HEK293 (cell line): ENCODE data around the gene CXCL14.

Source experiments
- EGR2 ChIP-seq: fragments of 450-650 bp; formaldehyde crosslinking; IDR thresholded peaks from 2 replicates; pipeline ENCODE4 v1.5.1; 2016; ENCODE audit warnings: low read depth, missing biosample characterization, missing genetic modification characterization
- KLF7 ChIP-seq: fragments of 450-650 bp; formaldehyde crosslinking; IDR thresholded peaks from 2 replicates; pipeline ENCODE4 v1.5.1; 2016; ENCODE audit warnings: missing biosample characterization, missing genetic modification characterization, borderline replicate concordance
- MZF1 ChIP-seq: fragments of 450-650 bp; formaldehyde crosslinking; IDR thresholded peaks from 2 replicates; pipeline ENCODE4 v1.5.1; 2017; ENCODE audit warnings: missing biosample characterization, missing genetic modification characterization, borderline replicate concordance
- PRDM1 ChIP-seq: fragments of 450-650 bp; formaldehyde crosslinking; IDR thresholded peaks from 2 replicates; pipeline ENCODE4; 2016; ENCODE audit warnings: missing biosample characterization, missing genetic modification characterization
- TRIM28 ChIP-seq: IDR thresholded peaks from 2 replicates; pipeline ENCODE4 v1.6.1; 2011; ENCODE audit warnings: low read length, control low read depth, borderline replicate concordance
- WT1 ChIP-seq: fragments of 450-650 bp; formaldehyde crosslinking; IDR thresholded peaks from 2 replicates; pipeline ENCODE4 v1.5.1; 2016; ENCODE audit warnings: missing biosample characterization, missing genetic modification characterization
- ZBTB17 ChIP-seq: fragments of 450-650 bp; formaldehyde crosslinking; IDR thresholded peaks from 2 replicates; pipeline ENCODE4 v1.5.1; 2016; ENCODE audit warnings: missing biosample characterization, missing genetic modification characterization
- ZBTB8A ChIP-seq: fragments of 450-650 bp; formaldehyde crosslinking; IDR thresholded peaks from 2 replicates; pipeline ENCODE4 v1.5.1; 2016; ENCODE audit warnings: missing biosample characterization, missing genetic modification characterization
- ZEB2 ChIP-seq: fragments of 450-650 bp; formaldehyde crosslinking; IDR thresholded peaks from 2 replicates; pipeline ENCODE4 v1.5.1; 2016; ENCODE audit warnings: missing biosample characterization, missing genetic modification characterization
- ZFP37 ChIP-seq: fragments of 450-650 bp; formaldehyde crosslinking; IDR thresholded peaks from 2 replicates; pipeline ENCODE4 v1.5.1; 2016; ENCODE audit warnings: missing biosample characterization, missing genetic modification characterization
- ZNF121 ChIP-seq: fragments of 450-650 bp; formaldehyde crosslinking; IDR thresholded peaks from 2 replicates; pipeline ENCODE4 v1.5.1; 2016; ENCODE audit warnings: missing biosample characterization, missing genetic modification characterization
- ZNF132 ChIP-seq: fragments of 450-650 bp; formaldehyde crosslinking; IDR thresholded peaks from 2 replicates; pipeline ENCODE4 v1.5.1; 2017; ENCODE audit warnings: missing biosample characterization, missing genetic modification characterization, borderline replicate concordance
- ZNF140 ChIP-seq: fragments of 450-650 bp; formaldehyde crosslinking; IDR thresholded peaks from 2 replicates; pipeline ENCODE4 v1.5.1; 2016; ENCODE audit warnings: missing biosample characterization, missing genetic modification characterization
- ZNF214 ChIP-seq: fragments of 450-650 bp; formaldehyde crosslinking; IDR thresholded peaks from 2 replicates; pipeline ENCODE4 v1.5.1; 2017; ENCODE audit warnings: missing biosample characterization, mild to moderate bottlenecking, missing genetic modification characterization, borderline replicate concordance
- ZNF24 ChIP-seq: fragments of 450-650 bp; formaldehyde crosslinking; IDR thresholded peaks from 2 replicates; pipeline ENCODE4 v1.5.1; 2016; ENCODE audit warnings: missing biosample characterization, missing genetic modification characterization
- ZNF341 ChIP-seq: fragments of 450-650 bp; formaldehyde crosslinking; IDR thresholded peaks from 2 replicates; pipeline ENCODE4; 2016; ENCODE audit warnings: low read depth, missing biosample characterization, missing genetic modification characterization
- ZNF501 ChIP-seq: fragments of 450-650 bp; formaldehyde crosslinking; IDR thresholded peaks from 2 replicates; pipeline ENCODE4 v1.5.1; 2016; ENCODE audit warnings: missing biosample characterization, missing genetic modification characterization
- ZNF544 ChIP-seq: fragments of 450-650 bp; formaldehyde crosslinking; IDR thresholded peaks from 2 replicates; pipeline ENCODE4 v1.5.0; 2017; ENCODE audit warnings: missing biosample characterization, missing genetic modification characterization
- ZNF600 ChIP-seq: fragments of 450-650 bp; formaldehyde crosslinking; IDR thresholded peaks from 2 replicates; pipeline ENCODE4 v1.5.1; 2016; ENCODE audit warnings: missing biosample characterization, missing genetic modification characterization
- ZNF660 ChIP-seq: fragments of 450-650 bp; IDR thresholded peaks from 2 replicates; pipeline ENCODE4 v1.5.1; 2018; ENCODE audit warnings: missing biosample characterization, mild to moderate bottlenecking, missing genetic modification characterization
- ZNF707 ChIP-seq: fragments of 450-650 bp; formaldehyde crosslinking; IDR thresholded peaks from 2 replicates; pipeline ENCODE4 v1.5.1; 2016; ENCODE audit warnings: missing biosample characterization, missing genetic modification characterization
- ZNF843 ChIP-seq: fragments of 450-650 bp; formaldehyde crosslinking; IDR thresholded peaks from 2 replicates; pipeline ENCODE4 v1.5.1; 2016; ENCODE audit warnings: missing biosample characterization, missing genetic modification characterization
- TF ChIP-seq, protein P1 (sequence below): fragments of 450-650 bp; formaldehyde crosslinking; IDR thresholded peaks from 2 replicates; pipeline ENCODE4 v1.5.1; 2017; ENCODE audit warnings: missing biosample characterization, missing genetic modification characterization
- TF ChIP-seq, protein P2 (sequence below): fragments of 450-650 bp; formaldehyde crosslinking; IDR thresholded peaks from 2 replicates; pipeline ENCODE4 v1.5.0; 2017; ENCODE audit warnings: missing biosample characterization, missing genetic modification characterization, borderline replicate concordance
- TF ChIP-seq, protein P3 (sequence below): IDR thresholded peaks from 2 replicates; pipeline ENCODE4 v1.6.1; 2011; ENCODE audit warnings: mild to moderate bottlenecking, low read depth, low read length, borderline replicate concordance
- TF ChIP-seq, protein P4 (sequence below): fragments of 450-650 bp; formaldehyde crosslinking; IDR thresholded peaks from 2 replicates; pipeline ENCODE4 v1.5.1; 2016; ENCODE audit warnings: missing biosample characterization, missing genetic modification characterization
- TF ChIP-seq, protein P5 (sequence below): fragments of 450-650 bp; IDR thresholded peaks from 2 replicates; pipeline ENCODE4 v1.5.1; 2018; ENCODE audit warnings: missing biosample characterization, missing genetic modification characterization
- TF ChIP-seq, protein P6 (sequence below): fragments of 450-650 bp; formaldehyde crosslinking; IDR thresholded peaks from 2 replicates; pipeline ENCODE4 v1.5.1; 2016; ENCODE audit warnings: missing biosample characterization, missing genetic modification characterization

CXCL14 gene

DNA sequence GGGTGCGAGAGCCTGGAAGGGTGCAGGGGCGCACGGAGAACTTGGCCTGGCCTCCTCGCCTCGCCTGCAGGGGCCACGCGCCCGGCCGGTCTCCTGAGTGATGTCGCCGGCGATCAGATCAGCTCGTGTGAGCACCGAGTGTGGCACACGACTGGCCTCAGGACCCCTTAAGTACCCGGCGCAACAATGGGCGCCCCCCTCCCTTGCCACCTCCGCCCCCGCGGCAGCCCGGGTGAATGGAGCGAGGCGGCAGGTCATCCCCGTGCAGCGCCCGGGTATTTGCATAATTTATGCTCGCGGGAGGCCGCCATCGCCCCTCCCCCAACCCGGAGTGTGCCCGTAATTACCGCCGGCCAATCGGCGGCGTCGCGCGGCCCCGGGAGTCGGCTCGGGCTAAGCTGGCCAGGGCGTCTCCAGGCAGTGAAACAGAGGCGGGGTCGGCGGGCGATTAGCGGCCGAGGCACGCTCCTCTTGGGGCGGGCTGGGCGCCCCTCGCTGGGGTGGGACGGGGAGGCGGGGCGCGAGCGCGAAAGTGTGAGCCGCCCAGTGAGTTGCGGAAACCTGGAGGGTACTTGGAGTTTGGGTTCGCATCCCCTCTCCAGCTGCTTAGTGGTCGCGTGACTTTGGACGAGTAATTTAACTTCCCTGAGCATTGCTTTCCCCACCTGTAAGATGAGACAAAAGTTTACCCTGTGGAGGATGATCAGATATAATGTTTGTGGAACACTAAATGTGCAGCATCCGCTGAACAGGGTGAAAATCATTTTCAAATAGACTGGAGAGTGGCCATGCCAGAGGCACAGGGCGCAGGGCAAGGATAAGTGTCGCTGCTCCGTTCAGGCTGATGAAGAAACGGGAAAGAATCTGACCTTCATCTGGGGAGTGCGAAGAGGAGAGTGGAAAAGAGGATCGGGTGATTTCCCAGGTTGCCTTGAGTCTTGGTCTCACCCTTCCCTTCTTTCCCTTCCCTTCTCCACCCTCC is 42.7 kb downstream of the CXCL14 start, which contains the start of gene NEUROG1 (continued):
- TF ChIP-seq ZNF132 (tag by site-specific recombination) (no peak), ZNF341 (tag by site-specific recombination) (no peak), ZNF707 (tag by site-specific recombination) (no peak), ZNF843 (no peak), ZBTB8A (peak; percentile 91), ZBTB17 (peak; percentile 75), ZNF660 (tag by site-specific recombination) (no peak), KLF7 (tag by site-specific recombination) (peak; percentile 53; the same call in 1 of the 2 replicates), TRIM28 (no peak), ZEB2 (tag by site-specific recombination) (peak; percentile 70), ZNF501 (tag by site-specific recombination) (peak; percentile 47; the same call in 1 of the 2 replicates), EGR2 (tag by site-specific recombination) (peak; percentile 41; the same call in 1 of the 2 replicates), MZF1 (tag by site-specific recombination) (peak; percentile 31; the same call in 1 of the 2 replicates), ZNF214 (tag by site-specific recombination) (no peak), ZNF24 (tag by site-specific recombination) (0 out of 2 replicates have a peak, but pooled peaks have one; percentile 10), ZNF140 (tag by site-specific recombination) (no peak), ZNF121 (tag by site-specific recombination) (0 out of 2 replicates have a peak, but pooled peaks have one; percentile 12), WT1 (tag by site-specific recombination) (peak; percentile 83), ZFP37 (tag by site-specific recombination) (no peak), ZNF544 (tag by site-specific recombination) (no peak), PRDM1 (tag by site-specific recombination) (peak; percentile 9; the same call in 1 of the 2 replicates), ZNF600 (tag by site-specific recombination) (no peak)
- TF ChIP-seq, protein P1, sequence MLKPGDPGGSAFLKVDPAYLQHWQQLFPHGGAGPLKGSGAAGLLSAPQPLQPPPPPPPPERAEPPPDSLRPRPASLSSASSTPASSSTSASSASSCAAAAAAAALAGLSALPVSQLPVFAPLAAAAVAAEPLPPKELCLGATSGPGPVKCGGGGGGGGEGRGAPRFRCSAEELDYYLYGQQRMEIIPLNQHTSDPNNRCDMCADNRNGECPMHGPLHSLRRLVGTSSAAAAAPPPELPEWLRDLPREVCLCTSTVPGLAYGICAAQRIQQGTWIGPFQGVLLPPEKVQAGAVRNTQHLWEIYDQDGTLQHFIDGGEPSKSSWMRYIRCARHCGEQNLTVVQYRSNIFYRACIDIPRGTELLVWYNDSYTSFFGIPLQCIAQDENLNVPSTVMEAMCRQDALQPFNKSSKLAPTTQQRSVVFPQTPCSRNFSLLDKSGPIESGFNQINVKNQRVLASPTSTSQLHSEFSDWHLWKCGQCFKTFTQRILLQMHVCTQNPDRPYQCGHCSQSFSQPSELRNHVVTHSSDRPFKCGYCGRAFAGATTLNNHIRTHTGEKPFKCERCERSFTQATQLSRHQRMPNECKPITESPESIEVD (tag by site-specific recombination), result no peak
- TF ChIP-seq, protein P2, sequence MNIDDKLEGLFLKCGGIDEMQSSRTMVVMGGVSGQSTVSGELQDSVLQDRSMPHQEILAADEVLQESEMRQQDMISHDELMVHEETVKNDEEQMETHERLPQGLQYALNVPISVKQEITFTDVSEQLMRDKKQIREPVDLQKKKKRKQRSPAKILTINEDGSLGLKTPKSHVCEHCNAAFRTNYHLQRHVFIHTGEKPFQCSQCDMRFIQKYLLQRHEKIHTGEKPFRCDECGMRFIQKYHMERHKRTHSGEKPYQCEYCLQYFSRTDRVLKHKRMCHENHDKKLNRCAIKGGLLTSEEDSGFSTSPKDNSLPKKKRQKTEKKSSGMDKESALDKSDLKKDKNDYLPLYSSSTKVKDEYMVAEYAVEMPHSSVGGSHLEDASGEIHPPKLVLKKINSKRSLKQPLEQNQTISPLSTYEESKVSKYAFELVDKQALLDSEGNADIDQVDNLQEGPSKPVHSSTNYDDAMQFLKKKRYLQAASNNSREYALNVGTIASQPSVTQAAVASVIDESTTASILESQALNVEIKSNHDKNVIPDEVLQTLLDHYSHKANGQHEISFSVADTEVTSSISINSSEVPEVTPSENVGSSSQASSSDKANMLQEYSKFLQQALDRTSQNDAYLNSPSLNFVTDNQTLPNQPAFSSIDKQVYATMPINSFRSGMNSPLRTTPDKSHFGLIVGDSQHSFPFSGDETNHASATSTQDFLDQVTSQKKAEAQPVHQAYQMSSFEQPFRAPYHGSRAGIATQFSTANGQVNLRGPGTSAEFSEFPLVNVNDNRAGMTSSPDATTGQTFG (tag by site-specific recombination), result no peak
- TF ChIP-seq, protein P3, sequence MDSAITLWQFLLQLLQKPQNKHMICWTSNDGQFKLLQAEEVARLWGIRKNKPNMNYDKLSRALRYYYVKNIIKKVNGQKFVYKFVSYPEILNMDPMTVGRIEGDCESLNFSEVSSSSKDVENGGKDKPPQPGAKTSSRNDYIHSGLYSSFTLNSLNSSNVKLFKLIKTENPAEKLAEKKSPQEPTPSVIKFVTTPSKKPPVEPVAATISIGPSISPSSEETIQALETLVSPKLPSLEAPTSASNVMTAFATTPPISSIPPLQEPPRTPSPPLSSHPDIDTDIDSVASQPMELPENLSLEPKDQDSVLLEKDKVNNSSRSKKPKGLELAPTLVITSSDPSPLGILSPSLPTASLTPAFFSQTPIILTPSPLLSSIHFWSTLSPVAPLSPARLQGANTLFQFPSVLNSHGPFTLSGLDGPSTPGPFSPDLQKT, result no peak
- TF ChIP-seq, protein P4, sequence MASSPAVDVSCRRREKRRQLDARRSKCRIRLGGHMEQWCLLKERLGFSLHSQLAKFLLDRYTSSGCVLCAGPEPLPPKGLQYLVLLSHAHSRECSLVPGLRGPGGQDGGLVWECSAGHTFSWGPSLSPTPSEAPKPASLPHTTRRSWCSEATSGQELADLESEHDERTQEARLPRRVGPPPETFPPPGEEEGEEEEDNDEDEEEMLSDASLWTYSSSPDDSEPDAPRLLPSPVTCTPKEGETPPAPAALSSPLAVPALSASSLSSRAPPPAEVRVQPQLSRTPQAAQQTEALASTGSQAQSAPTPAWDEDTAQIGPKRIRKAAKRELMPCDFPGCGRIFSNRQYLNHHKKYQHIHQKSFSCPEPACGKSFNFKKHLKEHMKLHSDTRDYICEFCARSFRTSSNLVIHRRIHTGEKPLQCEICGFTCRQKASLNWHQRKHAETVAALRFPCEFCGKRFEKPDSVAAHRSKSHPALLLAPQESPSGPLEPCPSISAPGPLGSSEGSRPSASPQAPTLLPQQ (tag by site-specific recombination), result no peak
- TF ChIP-seq, protein P5, sequence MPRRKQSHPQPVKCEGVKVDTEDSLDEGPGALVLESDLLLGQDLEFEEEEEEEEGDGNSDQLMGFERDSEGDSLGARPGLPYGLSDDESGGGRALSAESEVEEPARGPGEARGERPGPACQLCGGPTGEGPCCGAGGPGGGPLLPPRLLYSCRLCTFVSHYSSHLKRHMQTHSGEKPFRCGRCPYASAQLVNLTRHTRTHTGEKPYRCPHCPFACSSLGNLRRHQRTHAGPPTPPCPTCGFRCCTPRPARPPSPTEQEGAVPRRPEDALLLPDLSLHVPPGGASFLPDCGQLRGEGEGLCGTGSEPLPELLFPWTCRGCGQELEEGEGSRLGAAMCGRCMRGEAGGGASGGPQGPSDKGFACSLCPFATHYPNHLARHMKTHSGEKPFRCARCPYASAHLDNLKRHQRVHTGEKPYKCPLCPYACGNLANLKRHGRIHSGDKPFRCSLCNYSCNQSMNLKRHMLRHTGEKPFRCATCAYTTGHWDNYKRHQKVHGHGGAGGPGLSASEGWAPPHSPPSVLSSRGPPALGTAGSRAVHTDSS (tag by site-specific recombination), result 0 out of 2 replicates have a peak, but pooled peaks have one; percentile 38
- TF ChIP-seq, protein P6, sequence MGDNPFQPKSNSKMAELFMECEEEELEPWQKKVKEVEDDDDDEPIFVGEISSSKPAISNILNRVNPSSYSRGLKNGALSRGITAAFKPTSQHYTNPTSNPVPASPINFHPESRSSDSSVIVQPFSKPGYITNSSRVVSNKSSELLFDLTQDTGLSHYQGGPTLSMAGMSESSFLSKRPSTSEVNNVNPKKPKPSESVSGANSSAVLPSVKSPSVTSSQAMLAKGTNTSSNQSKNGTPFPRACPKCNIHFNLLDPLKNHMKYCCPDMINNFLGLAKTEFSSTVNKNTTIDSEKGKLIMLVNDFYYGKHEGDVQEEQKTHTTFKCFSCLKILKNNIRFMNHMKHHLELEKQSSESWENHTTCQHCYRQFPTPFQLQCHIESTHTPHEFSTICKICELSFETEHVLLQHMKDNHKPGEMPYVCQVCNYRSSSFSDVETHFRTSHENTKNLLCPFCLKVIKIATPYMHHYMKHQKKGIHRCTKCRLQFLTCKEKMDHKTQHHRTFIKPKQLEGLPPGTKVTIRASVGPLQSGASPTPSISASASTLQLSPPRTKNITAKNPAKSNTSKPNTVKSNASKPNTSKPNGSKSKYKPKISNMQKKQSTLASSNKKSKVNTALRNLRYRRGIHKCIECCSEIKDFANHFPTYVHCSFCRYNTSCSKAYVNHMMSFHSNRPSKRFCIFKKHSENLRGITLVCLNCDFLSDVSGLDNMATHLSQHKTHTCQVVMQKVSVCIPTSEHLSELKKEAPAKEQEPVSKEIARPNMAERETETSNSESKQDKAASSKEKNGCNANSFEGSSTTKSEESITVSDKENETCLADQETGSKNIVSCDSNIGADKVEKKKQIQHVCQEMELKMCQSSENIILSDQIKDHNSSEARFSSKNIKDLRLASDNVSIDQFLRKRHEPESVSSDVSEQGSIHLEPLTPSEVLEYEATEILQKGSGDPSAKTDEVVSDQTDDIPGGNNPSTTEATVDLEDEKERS (tag by site-specific recombination), result no peak
